GM12864 (cell line): ENCODE data around the gene PRLR.

Experiments used
- DNase-seq: peaks from one replicate; pipeline ENCODE4 v3.0.0-alpha.2; 2011; ENCODE audit warnings: low read depth
- H3K4me3 ChIP-seq: 2 replicates; pipeline ENCODE4 v1.5.1; 2011; ENCODE audit warnings: mild to moderate bottlenecking, low read depth, low read length, control low read depth
- CTCF ChIP-seq: IDR thresholded peaks from 2 replicates; pipeline ENCODE4 v1.5.1; 2011; ENCODE audit warnings: low read depth, mild to moderate bottlenecking, moderate library complexity, low read length, control low read depth, inconsistent platforms; ENCODE audit errors: missing control alignments

The PRLR gene

GRCh38 chr5:35060236-35060635 lies 170.1 kb downstream of the PRLR start:
- DNase-seq = no peak
- no peak overlapping the region for H3K4me3 ChIP-seq
- no peak for TF ChIP-seq CTCF

GRCh38 chr5:35059251-35059650 lies 171.0 kb downstream of the PRLR start:
- DNase-seq = no peak
- TF ChIP-seq CTCF = no peak
- H3K4me3 ChIP-seq = no peak overlapping the region

- H3K4me3 ChIP-seq = no peak overlapping the region
- no peak for TF ChIP-seq CTCF
- DNase-seq = no peak
These were observed 171.9 kb downstream of the PRLR start for GRCh38 chr5:35058374-35058788.

- no peak for TF ChIP-seq CTCF
- no peak for DNase-seq
- no peak overlapping the region for H3K4me3 ChIP-seq
These were observed 173.6 kb downstream of the PRLR start for GRCh38 chr5:35056686-35057085.

- H3K4me3 ChIP-seq = no peak overlapping the region
- no peak for DNase-seq
- TF ChIP-seq CTCF = no peak
These were observed 177.4 kb downstream of the PRLR start for GRCh38 chr5:35052838-35053237.

- DNase-seq = no peak
- no peak overlapping the region for H3K4me3 ChIP-seq
- no peak for TF ChIP-seq CTCF
These were observed 179.7 kb downstream of the PRLR start for GRCh38 chr5:35050541-35051126.

GRCh38 chr5:35048910-35049309 lies 181.4 kb downstream of the PRLR start:
- no peak overlapping the region for H3K4me3 ChIP-seq
- TF ChIP-seq CTCF = no peak
- DNase-seq = no peak
